DOHH2 (cell line): ENCODE results near the gene BAIAP2.

Experiments used
- H3F3A ChIP-seq: fragments of 200-600 bp; sonication (generic), shearing (Covaris generic); 2 replicates; pipeline ENCODE4 v1.6.0; 2016; ENCODE audit warnings: antibody characterized with exemption, mild to moderate bottlenecking; ENCODE audit not compliant: control insufficient read depth, insufficient read depth
- H3K27ac ChIP-seq: fragments of 200-600 bp; sonication (generic); 2 replicates; pipeline ENCODE4 v1.5.1; 2014; ENCODE audit warnings: low read depth, mild to moderate bottlenecking, low read length, moderate library complexity
- H3K27me3 ChIP-seq: fragments of 200-600 bp; sonication (generic); 2 replicates; pipeline ENCODE4 v1.6.1; 2014; ENCODE audit warnings: mild to moderate bottlenecking, low read length, mixed read lengths; ENCODE audit not compliant: control insufficient read depth
- H3K36me3 ChIP-seq: fragments of 200-600 bp; sonication (generic); 2 replicates; pipeline ENCODE4 v1.6.1; 2014; ENCODE audit warnings: mild to moderate bottlenecking, low read length, moderate library complexity, mixed read lengths; ENCODE audit not compliant: control insufficient read depth
- H3K4me1 ChIP-seq: fragments of 200-600 bp; sonication (generic); 2 replicates; pipeline ENCODE4 v1.6.1; 2014; ENCODE audit warnings: mild to moderate bottlenecking, low read length, mixed read lengths; ENCODE audit not compliant: control insufficient read depth
- H3K4me2 ChIP-seq: fragments of 200-600 bp; sonication (generic); 2 replicates; pipeline ENCODE4 v1.6.0; 2014; ENCODE audit warnings: mild to moderate bottlenecking, low read length, moderate library complexity
- H3K4me3 ChIP-seq: fragments of 200-600 bp; sonication (generic); 2 replicates; pipeline ENCODE4 v1.5.1; 2014; ENCODE audit warnings: mild to moderate bottlenecking, low read length, mixed read lengths
- H3K79me2 ChIP-seq: fragments of 200-600 bp; sonication (generic); 2 replicates; pipeline ENCODE4 v1.6.1; 2014; ENCODE audit warnings: mild to moderate bottlenecking, low read length, mixed read lengths; ENCODE audit not compliant: control insufficient read depth
- H3K9me2 ChIP-seq: fragments of 200-600 bp; sonication (generic); replicated peaks from 2 replicates; pipeline ENCODE4 v1.6.1; 2014; ENCODE audit warnings: mild to moderate bottlenecking, low read length, mixed read lengths; ENCODE audit not compliant: control insufficient read depth
- H3K9me3 ChIP-seq: fragments of 200-600 bp; sonication (generic); 2 replicates; pipeline ENCODE4 v1.6.1; 2014; ENCODE audit warnings: antibody characterized with exemption, low read length, mixed read lengths; ENCODE audit not compliant: control insufficient read depth, insufficient read depth
- H4K20me1 ChIP-seq: fragments of 200-600 bp; sonication (generic); 2 replicates; pipeline ENCODE4 v1.6.0; 2014; ENCODE audit warnings: low read depth, mild to moderate bottlenecking, antibody characterized with exemption, low read length, moderate library complexity; ENCODE audit not compliant: control insufficient read depth, insufficient read depth
- CTCF ChIP-seq: fragments of 200-600 bp; sonication (generic); IDR thresholded peaks from one replicate; pipeline ENCODE4 v1.5.1; 2014; ENCODE audit warnings: antibody characterized with exemption, mild to moderate bottlenecking, low read depth, low read length; ENCODE audit not compliant: poor library complexity, severe bottlenecking
- EZH2phosphoT487 ChIP-seq: fragments of 200-600 bp; sonication (generic); IDR thresholded peaks from 2 replicates; pipeline ENCODE4 v1.6.1; 2017; ENCODE audit warnings: borderline replicate concordance, mild to moderate bottlenecking, antibody characterized with exemption, low read length, moderate library complexity, mixed read lengths

The BAIAP2 gene

GRCh38 chr17:81148986-81149533 lies 114.1 kb downstream of the BAIAP2 start:
- H3F3A ChIP-seq: no peaks in the 10 kb centered on the region
- no peak overlapping the region for H3K4me2 ChIP-seq
- H3K9me3 ChIP-seq: no peaks in the 10 kb centered on the region
- no peak overlapping the region for H3K27ac ChIP-seq
- H3K27me3 ChIP-seq: no peaks in the 10 kb centered on the region
- TF ChIP-seq CTCF: no peak
- TF ChIP-seq EZH2phosphoT487: no peak
- no peaks in the 10 kb centered on the region for H4K20me1 ChIP-seq
- H3K9me2 ChIP-seq: no peaks in the 10 kb centered on the region
- H3K4me1 ChIP-seq: no peaks in the 10 kb centered on the region
- no peak overlapping the region for H3K4me3 ChIP-seq
- H3K79me2 ChIP-seq: no peaks in the 10 kb centered on the region
- H3K36me3 ChIP-seq: no peaks in the 10 kb centered on the region

GRCh38 chr17:81150377-81151077 lies 115.6 kb downstream of the BAIAP2 start:
- H3K36me3 ChIP-seq: no peaks in the 10 kb centered on the region
- no peaks in the 10 kb centered on the region for H3K4me1 ChIP-seq
- H3K4me3 ChIP-seq: no peak overlapping the region
- H4K20me1 ChIP-seq: no peaks in the 10 kb centered on the region
- H3K9me3 ChIP-seq: no peaks in the 10 kb centered on the region
- H3K79me2 ChIP-seq: no peaks in the 10 kb centered on the region
- H3F3A ChIP-seq: no peaks in the 10 kb centered on the region
- H3K4me2 ChIP-seq: no peak overlapping the region
- H3K27ac ChIP-seq: no peak overlapping the region
- H3K9me2 ChIP-seq: no peaks in the 10 kb centered on the region
- no peaks in the 10 kb centered on the region for H3K27me3 ChIP-seq
- no peak for TF ChIP-seq CTCF
- TF ChIP-seq EZH2phosphoT487: no peak

- H3K79me2 ChIP-seq: no peaks in the 10 kb centered on the region
- no peaks in the 10 kb centered on the region for H3K9me3 ChIP-seq
- no peaks in the 10 kb centered on the region for H3K27me3 ChIP-seq
- no peak overlapping the region for H3K4me3 ChIP-seq
- no peaks in the 10 kb centered on the region for H4K20me1 ChIP-seq
- H3F3A ChIP-seq: no peaks in the 10 kb centered on the region
- no peak overlapping the region for H3K4me2 ChIP-seq
- H3K4me1 ChIP-seq: no peaks in the 10 kb centered on the region
- H3K27ac ChIP-seq: no peak overlapping the region
- H3K36me3 ChIP-seq: no peaks in the 10 kb centered on the region
- TF ChIP-seq EZH2phosphoT487 (no peak), CTCF (no peak)
- H3K9me2 ChIP-seq: no peaks in the 10 kb centered on the region
Observed at GRCh38 chr17:81151278-81151677, 116.3 kb downstream of the BAIAP2 start.
